HG03378 (cell line): ENCODE data around the gene NTN1.

Source experiments
- ATAC-seq: cut with Tn5 transposase; IDR thresholded peaks from one replicate; pipeline ENCODE4 v1.9.1; 2021; ENCODE audit warnings: mild to moderate bottlenecking, moderate library complexity; ENCODE audit not compliant: unreplicated experiment

The NTN1 gene

GRCh38 chr17:9266697-9267117, 245.4 kb downstream of the NTN1 start:
- ATAC-seq, result no peak

GRCh38 chr17:9268546-9268945, 247.2 kb downstream of the NTN1 start:
- no peak for ATAC-seq

GRCh38 chr17:9269350-9270035, 248.2 kb downstream of the NTN1 start:
- no peak for ATAC-seq

- ATAC-seq, result no peak
Measured at GRCh38 chr17:9270921-9271320, 249.6 kb downstream of the NTN1 start.

GRCh38 chr17:9271989-9272388, 250.7 kb downstream of the NTN1 start:
- no peak for ATAC-seq

- ATAC-seq, result no peak
Measured at GRCh38 chr17:9272501-9273200, 251.3 kb downstream of the NTN1 start.

GRCh38 chr17:9273428-9274391, 252.4 kb downstream of the NTN1 start:
- no peak for ATAC-seq

GRCh38 chr17:9274973-9275372, 253.7 kb downstream of the NTN1 start:
- ATAC-seq, result no peak

- ATAC-seq, result no peak
Measured at GRCh38 chr17:9279893-9280292, 258.6 kb downstream of the NTN1 start.

- no peak for ATAC-seq
Measured at GRCh38 chr17:9283909-9284308, 262.6 kb downstream of the NTN1 start.

GRCh38 chr17:9284884-9285283, 263.6 kb downstream of the NTN1 start:
- ATAC-seq, result no peak

- ATAC-seq, result no peak
Measured at GRCh38 chr17:9285602-9286427, 264.5 kb downstream of the NTN1 start.

- no peak for ATAC-seq
Measured at GRCh38 chr17:9286434-9286833, 265.1 kb downstream of the NTN1 start.

GRCh38 chr17:9287306-9287705, 266.0 kb downstream of the NTN1 start:
- ATAC-seq, result no peak

GRCh38 chr17:9290226-9290613, 268.9 kb downstream of the NTN1 start:
- ATAC-seq, result no peak

GRCh38 chr17:9291912-9292560, 270.7 kb downstream of the NTN1 start:
- no peak for ATAC-seq

GRCh38 chr17:9292561-9292941, 271.2 kb downstream of the NTN1 start:
- no peak for ATAC-seq
